ENCODE data around the gene GPSM1.

- TF ChIP-seq, protein P1, sequence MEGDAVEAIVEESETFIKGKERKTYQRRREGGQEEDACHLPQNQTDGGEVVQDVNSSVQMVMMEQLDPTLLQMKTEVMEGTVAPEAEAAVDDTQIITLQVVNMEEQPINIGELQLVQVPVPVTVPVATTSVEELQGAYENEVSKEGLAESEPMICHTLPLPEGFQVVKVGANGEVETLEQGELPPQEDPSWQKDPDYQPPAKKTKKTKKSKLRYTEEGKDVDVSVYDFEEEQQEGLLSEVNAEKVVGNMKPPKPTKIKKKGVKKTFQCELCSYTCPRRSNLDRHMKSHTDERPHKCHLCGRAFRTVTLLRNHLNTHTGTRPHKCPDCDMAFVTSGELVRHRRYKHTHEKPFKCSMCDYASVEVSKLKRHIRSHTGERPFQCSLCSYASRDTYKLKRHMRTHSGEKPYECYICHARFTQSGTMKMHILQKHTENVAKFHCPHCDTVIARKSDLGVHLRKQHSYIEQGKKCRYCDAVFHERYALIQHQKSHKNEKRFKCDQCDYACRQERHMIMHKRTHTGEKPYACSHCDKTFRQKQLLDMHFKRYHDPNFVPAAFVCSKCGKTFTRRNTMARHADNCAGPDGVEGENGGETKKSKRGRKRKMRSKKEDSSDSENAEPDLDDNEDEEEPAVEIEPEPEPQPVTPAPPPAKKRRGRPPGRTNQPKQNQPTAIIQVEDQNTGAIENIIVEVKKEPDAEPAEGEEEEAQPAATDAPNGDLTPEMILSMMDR (IDR thresholded peaks at IDR 0.05; ENCODE audit: insufficient read depth, low read length), result no peak
- TF ChIP-seq POLR2AphosphoS5 (IDR thresholded peaks at IDR 0.05; ENCODE audit: low read depth) (no peak), REST (IDR thresholded peaks at IDR 0.05; ENCODE audit: insufficient replicate concordance, low read depth) (no peak), GABPA (IDR thresholded peaks at IDR 0.05; ENCODE audit: low read depth) (no peak)
Measured at GRCh38 chr9:136290508-136291000, 36.8 kb upstream of the GPSM1 start.

Measured in HL-60 (cell line).